IMR-90 (cell line): ENCODE results near the gene GRM8. TPM values are rescaled to one million over a fixed set of nuclear protein-coding genes. Genes with fewer than 3 reads are reported as not detected.

Source experiments
- ATAC-seq: fragments of 200-7000 bp; cut with Tn5 transposase; 2 replicates; pipeline ENCODE4 v1.9.1; 2020; ENCODE audit warnings: low read depth, mild to moderate bottlenecking, moderate library complexity
- BruUV-seq: library from RNA; stranded (reverse); fragments of 400-500 nt; replicated peaks from 2 replicates; lab custom pipeline; 2021; lab: Mats Ljungman, UMichigan
- CTCF ChIA-PET: fragments of 300-600 bp; formaldehyde crosslinking; extraction: SDS; loops from one replicate; lab custom pipeline; 2021; ENCODE audit warnings: antibody characterized with exemption; lab: Yijun Ruan, JAX
- POLR2A ChIA-PET: fragments of 300-600 bp; sonication (Branson Sonifier 250); formaldehyde crosslinking; loops from one replicate; lab custom pipeline; 2022; ENCODE audit warnings: antibody characterized with exemption; ENCODE audit not compliant: unreplicated experiment; lab: Charles Lee
- DNase-seq: peaks from one replicate; pipeline ENCODE4 v3.0.0; 2013
- H2AFZ ChIP-seq: replicated peaks from 2 replicates; pipeline ENCODE3; 2013; ENCODE audit warnings: low read length, mild to moderate bottlenecking; ENCODE audit not compliant: poor library complexity
- H2AK5ac ChIP-seq: 2 replicates; pipeline ENCODE4 v1.6.1; 2013; ENCODE audit warnings: low read depth, low read length, inconsistent platforms
- H2AK9ac ChIP-seq: replicated peaks from 2 replicates; pipeline ENCODE3; 2013; ENCODE audit warnings: mild to moderate bottlenecking, low read depth, low read length, moderate library complexity; ENCODE audit not compliant: poor library complexity
- H2BK120ac ChIP-seq: 2 replicates; pipeline ENCODE4 v1.6.1; 2013; ENCODE audit warnings: low read depth, low read length, inconsistent platforms
- H2BK15ac ChIP-seq: 3 replicates; pipeline ENCODE4 v1.6.1; 2013; ENCODE audit warnings: low read depth, low read length, inconsistent platforms
- H2BK20ac ChIP-seq: 2 replicates; pipeline ENCODE4 v1.6.1; 2013; ENCODE audit warnings: low read depth, mild to moderate bottlenecking, inconsistent platforms, low read length, moderate library complexity
- H2BK5ac ChIP-seq: 2 replicates; pipeline ENCODE4 v1.6.1; 2013; ENCODE audit warnings: mild to moderate bottlenecking, low read depth, low read length, inconsistent platforms; ENCODE audit not compliant: poor library complexity, severe bottlenecking
- H3K14ac ChIP-seq: replicated peaks from 2 replicates; pipeline ENCODE4 v1.6.1; 2013; ENCODE audit warnings: low read depth, low read length, inconsistent platforms
- H3K18ac ChIP-seq: 2 replicates; pipeline ENCODE4 v1.6.1; 2013; ENCODE audit warnings: low read depth, low read length, control low read depth
- H3K23ac ChIP-seq: 2 replicates; pipeline ENCODE4 v1.6.1; 2013; ENCODE audit warnings: low read depth, low read length, inconsistent platforms
- H3K27ac ChIP-seq: 2 replicates; pipeline ENCODE4 v1.5.1; 2013; ENCODE audit warnings: mild to moderate bottlenecking, control low read depth, low read length; ENCODE audit not compliant: insufficient read depth
- H3K27me3 ChIP-seq: 2 replicates; pipeline ENCODE4 v1.6.1; 2013; ENCODE audit warnings: low read length; ENCODE audit not compliant: control insufficient read depth, insufficient read depth
- H3K36me3 ChIP-seq: 2 replicates; pipeline ENCODE4 v1.6.1; 2013; ENCODE audit warnings: low read length, mixed read lengths; ENCODE audit not compliant: control insufficient read depth, insufficient read depth
- H3K4ac ChIP-seq: 2 replicates; pipeline ENCODE4 v1.6.1; 2013; ENCODE audit warnings: low read depth, low read length, inconsistent platforms
- H3K4me1 ChIP-seq: 2 replicates; pipeline ENCODE4 v1.6.1; 2013; ENCODE audit warnings: low read length, mixed read lengths; ENCODE audit not compliant: control insufficient read depth, insufficient read depth
- H3K4me2 ChIP-seq: 2 replicates; pipeline ENCODE4 v1.6.1; 2013; ENCODE audit warnings: low read depth, mild to moderate bottlenecking, control low read depth, low read length, moderate library complexity
- H3K4me3 ChIP-seq: 2 replicates; pipeline ENCODE4 v1.5.1; 2013; ENCODE audit warnings: low read depth, mild to moderate bottlenecking, control low read depth, low read length, moderate library complexity; ENCODE audit not compliant: insufficient read depth
- H3K56ac ChIP-seq: 2 replicates; pipeline ENCODE4 v1.6.1; 2013; ENCODE audit warnings: low read length, inconsistent platforms; ENCODE audit not compliant: insufficient read depth; ENCODE audit errors: extremely low read depth
- H3K79me1 ChIP-seq, 2 experiments: 2 replicates each; pipeline ENCODE4 v1.6.1; 2013; ENCODE audit warnings: low read length in 2 of 2, inconsistent platforms in 1 of 2, low read depth in 1 of 2
- H3K9ac ChIP-seq: 2 replicates; pipeline ENCODE4 v1.6.1; 2013; ENCODE audit warnings: low read depth, low read length, control low read depth
- H3K9me1 ChIP-seq: 2 replicates; pipeline ENCODE4 v1.6.1; 2013; ENCODE audit warnings: low read length, inconsistent platforms; ENCODE audit not compliant: insufficient read depth
- H3K9me3 ChIP-seq: 2 replicates; pipeline ENCODE4 v1.6.1; 2013; ENCODE audit warnings: low read length; ENCODE audit not compliant: control insufficient read depth, insufficient read depth
- H4K20me1 ChIP-seq: 2 replicates; pipeline ENCODE4 v1.6.1; 2013; ENCODE audit warnings: low read length, inconsistent platforms; ENCODE audit not compliant: insufficient read depth
- H4K5ac ChIP-seq: 2 replicates; pipeline ENCODE4 v1.6.1; 2013; ENCODE audit warnings: mild to moderate bottlenecking, low read depth, low read length, control low read depth
- H4K8ac ChIP-seq, 2 experiments: 2 replicates each; pipeline ENCODE4 v1.6.1; 2013; ENCODE audit warnings: low read depth in 2 of 2, low read length in 2 of 2, control low read depth in 1 of 2, inconsistent platforms in 1 of 2
- H4K91ac ChIP-seq: 2 replicates; pipeline ENCODE4 v1.6.1; 2013; ENCODE audit warnings: low read depth, low read length, inconsistent platforms; ENCODE audit not compliant: insufficient read depth
- BHLHE40 ChIP-seq: fragments of 150-350 bp; IDR thresholded peaks from 2 replicates; pipeline ENCODE4 v1.6.1; 2016; ENCODE audit warnings: mild to moderate bottlenecking, low read depth, low read length
- CEBPB ChIP-seq: IDR thresholded peaks from 2 replicates; pipeline ENCODE4 v1.6.1; 2012; ENCODE audit warnings: low read depth, low read length, improper control_type of control experiment
- CHD1 ChIP-seq: IDR thresholded peaks from 2 replicates; pipeline ENCODE4 v1.6.1; 2012; ENCODE audit warnings: low read depth, low read length, improper control_type of control experiment
- ELK1 ChIP-seq: fragments of 150-350 bp; IDR thresholded peaks from 2 replicates; pipeline ENCODE4 v1.6.1; 2016; ENCODE audit warnings: low read depth, mild to moderate bottlenecking, low read length, moderate library complexity, borderline replicate concordance
- FOS ChIP-seq: fragments of 150-350 bp; IDR thresholded peaks from 2 replicates; pipeline ENCODE4 v1.6.1; 2016; ENCODE audit warnings: low read depth, low read length
- MAFK ChIP-seq: IDR thresholded peaks from 2 replicates; pipeline ENCODE4 v1.6.1; 2012; ENCODE audit warnings: low read depth, low read length, improper control_type of control experiment
- MAZ ChIP-seq: IDR thresholded peaks from 2 replicates; pipeline ENCODE4 v1.6.1; 2012; ENCODE audit warnings: low read depth, mild to moderate bottlenecking, low read length, improper control_type of control experiment, moderate library complexity, borderline replicate concordance
- MXI1 ChIP-seq: IDR thresholded peaks from 2 replicates; pipeline ENCODE4 v1.6.1; 2012; ENCODE audit warnings: low read depth, mild to moderate bottlenecking, low read length, moderate library complexity, borderline replicate concordance
- NFE2L2 ChIP-seq: fragments of 150-350 bp; IDR thresholded peaks from 2 replicates; pipeline ENCODE4 v1.6.1; 2016; ENCODE audit warnings: low read depth, mild to moderate bottlenecking, low read length
- POLR2A ChIP-seq: IDR thresholded peaks from 2 replicates; pipeline ENCODE4 v1.6.1; 2012; ENCODE audit warnings: mild to moderate bottlenecking, low read depth, low read length
- RAD21 ChIP-seq: IDR thresholded peaks from 2 replicates; pipeline ENCODE4 v1.6.1; 2012; ENCODE audit warnings: low read length, improper control_type of control experiment
- RCOR1 ChIP-seq: IDR thresholded peaks from 2 replicates; pipeline ENCODE4 v1.6.1; 2012; ENCODE audit warnings: mild to moderate bottlenecking, low read length, improper control_type of control experiment; ENCODE audit not compliant: insufficient replicate concordance
- RFX5 ChIP-seq: IDR thresholded peaks from 2 replicates; pipeline ENCODE4 v1.8.0; 2012; ENCODE audit warnings: low read depth, mild to moderate bottlenecking, low read length, moderate library complexity
- SMC3 ChIP-seq: fragments of 150-350 bp; IDR thresholded peaks from 2 replicates; pipeline ENCODE4 v1.6.1; 2016; ENCODE audit warnings: low read depth, mild to moderate bottlenecking, antibody characterized with exemption, low read length, moderate library complexity
- WGBS, 2 experiments: methylation state at CpG; one replicate each; pipeline versions ENCODE4 v1.1.5 to v1.1.7; 2013; ENCODE audit warnings: missing lambda C conversion rate in 2 of 2; ENCODE audit not compliant: insufficient read length in 1 of 2; ENCODE audit errors: extremely low coverage in 2 of 2; 5-methylcytosine and 5-hydroxymethylcytosine counted together
- dilution Hi-C: fragments of 300-500 bp; cut with HindIII; formaldehyde crosslinking; loops from one replicate; pipeline ENCODE4 v1.14.3; 2018; ENCODE audit warnings: low sequenced_read_pairs; ENCODE audit not compliant: unreplicated experiment
- in situ Hi-C: fragments of 300-500 bp; cut with MboI; formaldehyde crosslinking; loops from 3 replicates; pipeline ENCODE4 v1.14.3; 2019; ENCODE audit warnings: low sequenced_read_pairs, inconsistent platforms, mixed read lengths
- intact Hi-C: fragments of 100-400 bp; cut with micrococcal nuclease; formaldehyde crosslinking; loops from 2 replicates; pipeline ENCODE4 v1.10.0; 2022
- polyA plus RNA-seq, 3 experiments: library from polyadenylated mRNA; depleted of rRNA; stranded (reverse); fragments of >200 nt; gene quantifications; 2 replicates each; pipeline ENCODE4 v1.2.3, GENCODE V29; 2012; ENCODE audit warnings: low replicate concordance in 1 of 3
- total RNA-seq: library from RNA; depleted of rRNA; stranded (reverse); fragments of >200 nt; gene quantifications from 2 replicates; pipeline ENCODE4 v1.2.3, GENCODE V29; 2012
- TF ChIP-seq, protein P1 (sequence below): conservative IDR thresholded peaks from 2 replicates; pipeline ENCODE4 v1.5.1; 2012; ENCODE audit warnings: mild to moderate bottlenecking, low read depth, low read length, improper control_type of control experiment
- TF ChIP-seq, protein P2 (sequence below): fragments of 150-350 bp; IDR thresholded peaks from 2 replicates; pipeline ENCODE4 v1.6.1; 2017; ENCODE audit warnings: mild to moderate bottlenecking, antibody characterized with exemption, low read length, low read depth

Gene GRM8
- total and polyA plus RNA-seq, 2 of the 4 experiments (the other 2 are of a cell fraction), result not detected

DNA sequence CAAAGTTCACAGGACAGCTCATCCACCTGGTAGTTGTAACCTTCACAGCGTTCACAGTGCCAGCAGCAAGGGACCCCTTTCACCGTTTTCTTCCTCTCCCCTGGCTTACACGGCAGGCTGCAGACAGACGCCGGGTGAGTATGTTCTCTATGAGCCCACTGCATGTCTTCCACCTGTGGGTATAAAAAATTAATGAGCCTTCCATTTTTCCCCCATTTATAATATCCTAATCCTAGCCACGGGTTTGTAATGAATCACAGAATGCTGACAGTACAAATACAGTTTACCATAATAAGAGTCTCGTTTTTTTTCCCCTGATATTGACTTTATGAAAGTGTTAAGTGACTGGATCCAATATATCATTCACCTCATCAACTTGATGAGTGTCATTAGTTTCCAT, 719.0 kb downstream of the GRM8 start:
- Histone ChIP-seq H3K4me2 (no peak overlapping the region), H2BK20ac (no peak overlapping the region), H3K27me3 (no peaks in the 10 kb centered on the region), H4K91ac (no peak overlapping the region), H2AK9ac (no peak overlapping the region), H3K9me1 (no peaks in the 10 kb centered on the region), H3K23ac (no peak overlapping the region), H4K8ac (no peak overlapping the region), H3K4ac (no peak overlapping the region), H2AFZ (no peak overlapping the region), H4K5ac (no peak overlapping the region), H3K27ac (no peak overlapping the region), H4K20me1 (no peaks in the 10 kb centered on the region), H2BK15ac (no peak overlapping the region), H2AK5ac (no peak overlapping the region), H3K14ac (no peak overlapping the region), H3K9ac (no peak overlapping the region), H2BK120ac (no peak overlapping the region), H3K79me1 (no peaks in the 10 kb centered on the region), H3K4me1 (no peaks in the 10 kb centered on the region), H3K9me3 (peaks cover 17% of the 10 kb centered on the region), H2BK5ac (no peak overlapping the region), H3K36me3 (no peaks in the 10 kb centered on the region), H3K18ac (no peak overlapping the region), H3K56ac (no peak overlapping the region), H3K4me3 (no peak overlapping the region)
- no peak for TF ChIP-seq POLR2A
- no peak for TF ChIP-seq RAD21
- TF ChIP-seq CEBPB, result no peak
- TF ChIP-seq MXI1, result no peak
- no peak for TF ChIP-seq MAZ
- TF ChIP-seq RCOR1, result no peak
- TF ChIP-seq RFX5, result no peak
- no peak for TF ChIP-seq MAFK
- TF ChIP-seq BHLHE40, result no peak
- TF ChIP-seq, protein P1, sequence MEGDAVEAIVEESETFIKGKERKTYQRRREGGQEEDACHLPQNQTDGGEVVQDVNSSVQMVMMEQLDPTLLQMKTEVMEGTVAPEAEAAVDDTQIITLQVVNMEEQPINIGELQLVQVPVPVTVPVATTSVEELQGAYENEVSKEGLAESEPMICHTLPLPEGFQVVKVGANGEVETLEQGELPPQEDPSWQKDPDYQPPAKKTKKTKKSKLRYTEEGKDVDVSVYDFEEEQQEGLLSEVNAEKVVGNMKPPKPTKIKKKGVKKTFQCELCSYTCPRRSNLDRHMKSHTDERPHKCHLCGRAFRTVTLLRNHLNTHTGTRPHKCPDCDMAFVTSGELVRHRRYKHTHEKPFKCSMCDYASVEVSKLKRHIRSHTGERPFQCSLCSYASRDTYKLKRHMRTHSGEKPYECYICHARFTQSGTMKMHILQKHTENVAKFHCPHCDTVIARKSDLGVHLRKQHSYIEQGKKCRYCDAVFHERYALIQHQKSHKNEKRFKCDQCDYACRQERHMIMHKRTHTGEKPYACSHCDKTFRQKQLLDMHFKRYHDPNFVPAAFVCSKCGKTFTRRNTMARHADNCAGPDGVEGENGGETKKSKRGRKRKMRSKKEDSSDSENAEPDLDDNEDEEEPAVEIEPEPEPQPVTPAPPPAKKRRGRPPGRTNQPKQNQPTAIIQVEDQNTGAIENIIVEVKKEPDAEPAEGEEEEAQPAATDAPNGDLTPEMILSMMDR, result no peak
- no peak for TF ChIP-seq SMC3
- TF ChIP-seq FOS, result no peak
- TF ChIP-seq NFE2L2, result no peak
- no peak for TF ChIP-seq ELK1
- TF ChIP-seq CHD1, result no peak
- TF ChIP-seq, protein P2, sequence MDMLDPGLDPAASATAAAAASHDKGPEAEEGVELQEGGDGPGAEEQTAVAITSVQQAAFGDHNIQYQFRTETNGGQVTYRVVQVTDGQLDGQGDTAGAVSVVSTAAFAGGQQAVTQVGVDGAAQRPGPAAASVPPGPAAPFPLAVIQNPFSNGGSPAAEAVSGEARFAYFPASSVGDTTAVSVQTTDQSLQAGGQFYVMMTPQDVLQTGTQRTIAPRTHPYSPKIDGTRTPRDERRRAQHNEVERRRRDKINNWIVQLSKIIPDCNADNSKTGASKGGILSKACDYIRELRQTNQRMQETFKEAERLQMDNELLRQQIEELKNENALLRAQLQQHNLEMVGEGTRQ, result no peak
- no TSS peak for BruUV-seq
- ATAC-seq, result no peak
- dilution Hi-C loops, result no loop called here
- no CpG with 5 or more reads among the region's 7 CpGs for WGBS, 2 experiments
- no peak for DNase-seq
- CTCF ChIA-PET, result no interaction called here
- in situ Hi-C loops, result no loop called here
- intact Hi-C loops, result no loop called here
- POLR2A ChIA-PET, result no interaction called here
